ENCODE measurements around the gene KIFC3. TPM values are rescaled to one million over a fixed set of nuclear protein-coding genes. Genes with fewer than 3 reads are reported as not detected.
A peak's percentile ranks its signal among the peaks of the same experiment; 100 is the strongest.

The KIFC3 gene
- total and polyA plus RNA-seq, 2 donors from 2014 or later, result 74.9 to 109 TPM

DNA sequence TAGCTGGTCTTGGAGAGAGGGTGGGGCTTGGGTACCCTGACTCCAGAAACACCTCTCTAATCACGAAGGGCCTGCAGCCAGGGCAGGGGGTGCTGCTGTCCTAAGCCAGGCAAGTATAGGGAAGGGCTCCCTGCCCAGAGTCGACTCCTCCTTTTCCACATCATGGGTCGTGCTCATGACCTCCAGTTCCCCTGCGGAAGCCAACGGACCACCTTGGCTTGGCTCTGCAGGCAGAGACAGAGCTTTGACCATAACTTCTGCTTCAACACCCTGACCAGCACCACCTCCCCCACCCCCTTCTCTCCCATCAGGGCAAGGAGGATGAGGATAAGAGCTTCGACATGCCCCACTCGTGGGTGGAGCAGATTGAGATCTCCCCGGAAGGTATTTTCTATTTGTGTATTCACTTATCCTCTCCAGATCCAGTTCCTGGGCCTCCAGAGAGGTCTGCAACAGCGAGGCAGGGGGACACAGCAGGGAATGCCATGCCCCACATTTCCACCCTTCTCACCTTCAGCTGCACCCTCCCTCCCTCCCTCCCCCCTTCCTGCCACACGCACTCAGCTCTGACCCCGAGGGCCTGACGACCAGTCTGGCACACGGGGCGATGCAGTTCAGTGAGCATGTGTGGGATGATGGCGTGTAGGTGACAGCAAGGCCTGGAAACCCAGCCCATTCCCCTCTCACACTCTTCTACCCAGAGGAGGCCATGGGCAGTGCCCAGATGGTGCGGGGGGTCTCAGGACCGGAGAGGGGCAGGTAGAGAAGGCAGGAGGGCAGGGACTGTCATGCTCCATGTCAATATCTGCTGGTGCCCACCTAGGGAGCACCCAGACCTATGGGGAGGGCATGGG lies 80.7 kb downstream of the KIFC3 start:
- no peak overlapping the region for H3K27ac ChIP-seq (ENCODE audit: low read depth in 2 of 2, low read length in 2 of 2)
- no peak for FAIRE-seq
- H3K27me3 ChIP-seq (ENCODE audit: control insufficient read depth, insufficient read depth, low read length), result no peaks in the 10 kb centered on the region
- intact Hi-C loops (cut with DNase I), result no loop called here
- TF ChIP-seq, protein P1, sequence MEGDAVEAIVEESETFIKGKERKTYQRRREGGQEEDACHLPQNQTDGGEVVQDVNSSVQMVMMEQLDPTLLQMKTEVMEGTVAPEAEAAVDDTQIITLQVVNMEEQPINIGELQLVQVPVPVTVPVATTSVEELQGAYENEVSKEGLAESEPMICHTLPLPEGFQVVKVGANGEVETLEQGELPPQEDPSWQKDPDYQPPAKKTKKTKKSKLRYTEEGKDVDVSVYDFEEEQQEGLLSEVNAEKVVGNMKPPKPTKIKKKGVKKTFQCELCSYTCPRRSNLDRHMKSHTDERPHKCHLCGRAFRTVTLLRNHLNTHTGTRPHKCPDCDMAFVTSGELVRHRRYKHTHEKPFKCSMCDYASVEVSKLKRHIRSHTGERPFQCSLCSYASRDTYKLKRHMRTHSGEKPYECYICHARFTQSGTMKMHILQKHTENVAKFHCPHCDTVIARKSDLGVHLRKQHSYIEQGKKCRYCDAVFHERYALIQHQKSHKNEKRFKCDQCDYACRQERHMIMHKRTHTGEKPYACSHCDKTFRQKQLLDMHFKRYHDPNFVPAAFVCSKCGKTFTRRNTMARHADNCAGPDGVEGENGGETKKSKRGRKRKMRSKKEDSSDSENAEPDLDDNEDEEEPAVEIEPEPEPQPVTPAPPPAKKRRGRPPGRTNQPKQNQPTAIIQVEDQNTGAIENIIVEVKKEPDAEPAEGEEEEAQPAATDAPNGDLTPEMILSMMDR (IDR thresholded peaks at IDR 0.05; ENCODE audit: borderline replicate concordance, extremely low read depth, insufficient read depth), result no peak
- H3K9me3 ChIP-seq (ENCODE audit: control insufficient read depth in 2 of 3, insufficient read depth in 1 of 3, low read length in 3 of 3), result no peaks in the 10 kb centered on the region
- peak in 4 of 5 donors; percentile 40 to 68 (median 60) for DNase-seq
- H3K4me1 ChIP-seq (ENCODE audit: control insufficient read depth in 2 of 3, insufficient read depth in 2 of 3, low read depth in 1 of 3, low read length in 3 of 3), result no peaks in the 10 kb centered on the region
- no peaks in the 10 kb centered on the region for H3K36me3 ChIP-seq (ENCODE audit: control insufficient read depth in 2 of 3, insufficient read depth in 3 of 3, low read length in 3 of 3)
- H3K9ac ChIP-seq (ENCODE audit: low read length in 3 of 3), result no peak overlapping the region
- H3K4me3 ChIP-seq (ENCODE audit: low read length in 3 of 3), result no peak overlapping the region

DNA sequence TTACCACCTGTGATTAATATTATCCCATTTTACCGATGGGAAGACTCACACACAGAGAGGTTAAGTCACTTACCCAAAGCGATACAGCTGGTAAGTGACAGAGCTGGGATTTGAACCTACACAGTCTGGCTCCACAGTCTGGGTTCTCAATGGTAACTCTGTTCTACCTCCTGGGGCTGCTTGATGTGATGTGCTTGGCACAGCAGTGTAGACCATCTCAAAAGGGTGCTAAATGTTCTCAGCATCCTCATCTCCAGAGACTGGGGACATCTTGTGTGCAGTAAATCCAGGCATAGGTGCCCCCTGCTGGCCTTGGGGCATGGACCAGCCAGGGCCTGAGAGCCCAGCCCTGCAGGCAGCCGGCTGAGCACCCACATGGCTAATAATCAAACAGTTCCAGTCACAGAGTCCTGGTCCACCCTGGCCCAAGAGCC lies 82.1 kb downstream of the KIFC3 start:
- Histone ChIP-seq H3K27ac (ENCODE audit: low read depth in 2 of 2, low read length in 2 of 2) (no peak overlapping the region), H3K36me3 (ENCODE audit: control insufficient read depth in 2 of 3, insufficient read depth in 3 of 3, low read length in 3 of 3) (no peaks in the 10 kb centered on the region), H3K4me1 (ENCODE audit: control insufficient read depth in 2 of 3, insufficient read depth in 2 of 3, low read depth in 1 of 3, low read length in 3 of 3) (no peaks in the 10 kb centered on the region), H3K9me3 (ENCODE audit: control insufficient read depth in 2 of 3, insufficient read depth in 1 of 3, low read length in 3 of 3) (no peaks in the 10 kb centered on the region), H3K4me3 (ENCODE audit: low read length in 3 of 3) (no peak overlapping the region), H3K9ac (ENCODE audit: low read length in 3 of 3) (no peak overlapping the region), H3K27me3 (ENCODE audit: control insufficient read depth, insufficient read depth, low read length) (no peaks in the 10 kb centered on the region)
- TF ChIP-seq, protein P1 (IDR thresholded peaks at IDR 0.05; ENCODE audit: borderline replicate concordance, extremely low read depth, insufficient read depth), result peak; percentile 66
- DNase-seq (peak in 4 of 5 donors; percentile 46 to 66 (median 60)), FAIRE-seq (no peak)
- intact Hi-C loops (cut with DNase I), result no loop called here

DNA sequence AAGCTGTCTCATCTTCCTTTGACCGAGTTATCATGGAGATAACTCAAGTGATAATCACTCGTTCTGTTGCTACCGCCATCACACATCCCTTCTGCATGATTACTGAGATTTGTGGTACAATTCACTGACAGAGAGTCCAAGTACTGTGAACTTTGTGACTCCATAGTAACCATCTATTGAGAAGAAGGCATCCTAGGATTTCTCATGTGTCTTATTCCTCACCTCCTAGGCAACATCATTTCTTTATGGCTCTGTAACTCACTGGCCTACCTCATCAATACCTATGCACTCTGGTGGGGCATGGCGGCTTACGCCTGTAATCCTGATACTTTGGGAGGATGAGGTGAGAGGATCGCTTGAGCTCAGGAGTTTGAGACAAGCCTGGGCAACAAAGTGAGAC lies 88.2 kb downstream of the KIFC3 start:
- TF ChIP-seq, protein P1 (IDR thresholded peaks at IDR 0.05; ENCODE audit: borderline replicate concordance, extremely low read depth, insufficient read depth), result no peak
- Histone ChIP-seq H3K9me3 (ENCODE audit: control insufficient read depth in 2 of 3, insufficient read depth in 1 of 3, low read length in 3 of 3) (no peaks in the 10 kb centered on the region), H3K4me3 (ENCODE audit: low read length in 3 of 3) (no peak overlapping the region), H3K36me3 (ENCODE audit: control insufficient read depth in 2 of 3, insufficient read depth in 3 of 3, low read length in 3 of 3) (no peaks in the 10 kb centered on the region), H3K4me1 (ENCODE audit: control insufficient read depth in 2 of 3, insufficient read depth in 2 of 3, low read depth in 1 of 3, low read length in 3 of 3) (no peaks in the 10 kb centered on the region), H3K27ac (ENCODE audit: low read depth in 2 of 2, low read length in 2 of 2) (no peak overlapping the region), H3K9ac (ENCODE audit: low read length in 3 of 3) (no peak overlapping the region), H3K27me3 (ENCODE audit: control insufficient read depth, insufficient read depth, low read length) (no peaks in the 10 kb centered on the region)
- no peak for FAIRE-seq
- intact Hi-C loops (cut with DNase I), result no loop called here
- DNase-seq, result no peak

All from kidney (tissue), 14 donors.